Muscle layer of duodenum (tissue), 2 donors: ENCODE data around the gene KRTAP4-8.
"Not testable (repeated sequence)": the region's sequence is repeated elsewhere in the genome, so short reads cannot be mapped to it uniquely, and the experiment has no call there.

Experiments used
- H3K27ac ChIP-seq: one replicate; pipeline ENCODE4 v1.7.0; 2013; ENCODE audit warnings: mild to moderate bottlenecking, low read length
- H3K27me3 ChIP-seq: one replicate; pipeline ENCODE4 v1.7.0; 2013; ENCODE audit warnings: low read depth, mild to moderate bottlenecking, control low read depth, low read length
- H3K36me3 ChIP-seq, 2 donors: one replicate each; pipeline ENCODE4 v1.7.0; 2013; ENCODE audit warnings: low read length in 2 of 2, control low read depth in 1 of 2, mild to moderate bottlenecking in 1 of 2; ENCODE audit not compliant: insufficient read depth in 2 of 2, control insufficient read depth in 1 of 2
- H3K4me1 ChIP-seq, 2 donors: one replicate each; pipeline ENCODE4 v1.7.0; 2013; ENCODE audit warnings: low read length in 2 of 2, mild to moderate bottlenecking in 2 of 2, control low read depth in 1 of 2, moderate library complexity in 1 of 2; ENCODE audit not compliant: insufficient read depth in 2 of 2, control insufficient read depth in 1 of 2
- H3K4me3 ChIP-seq, 2 donors: one replicate each; pipeline ENCODE4 v1.7.0; 2013; ENCODE audit warnings: low read length in 2 of 2, low read depth in 1 of 2, mild to moderate bottlenecking in 1 of 2
- H3K9me3 ChIP-seq, 2 donors: one replicate each; pipeline ENCODE4 v1.7.0; 2013; ENCODE audit warnings: low read length in 2 of 2, control low read depth in 1 of 2, mild to moderate bottlenecking in 1 of 2; ENCODE audit not compliant: control insufficient read depth in 1 of 2
- donor health status: healthy.

The KRTAP4-8 gene

GRCh38 chr17:41082626-41083025 lies 15.3 kb downstream of the KRTAP4-8 start:
- no peaks in the 10 kb centered on the region for H3K9me3 ChIP-seq
- H3K4me1 ChIP-seq = no peaks in the 10 kb centered on the region
- no peak overlapping the region for H3K27ac ChIP-seq
- H3K4me3 ChIP-seq = no peak overlapping the region
- H3K27me3 ChIP-seq = no peaks in the 10 kb centered on the region
- no peaks in the 10 kb centered on the region for H3K36me3 ChIP-seq

GRCh38 chr17:41076788-41077187 lies 21.2 kb downstream of the KRTAP4-8 start:
- Histone ChIP-seq H3K4me3 (no peak overlapping the region), H3K9me3 (no peaks in the 10 kb centered on the region), H3K27me3 (no peaks in the 10 kb centered on the region), H3K27ac (no peak overlapping the region), H3K36me3 (no peaks in the 10 kb centered on the region), H3K4me1 (no peaks in the 10 kb centered on the region)

- Histone ChIP-seq H3K27me3 (no peaks in the 10 kb centered on the region), H3K36me3 (no peaks in the 10 kb centered on the region)
These were observed 24.3 kb downstream of the KRTAP4-8 start for GRCh38 chr17:41073676-41074075.

GRCh38 chr17:41071606-41072360 lies 26.2 kb downstream of the KRTAP4-8 start:
- H3K27me3 ChIP-seq = no peaks in the 10 kb centered on the region
- no peaks in the 10 kb centered on the region for H3K36me3 ChIP-seq
- no peaks in the 10 kb centered on the region for H3K4me1 ChIP-seq
- H3K4me3 ChIP-seq = no peak overlapping the region
- H3K27ac ChIP-seq = no peak overlapping the region
- H3K9me3 ChIP-seq = no peaks in the 10 kb centered on the region

More at GRCh38 chr17:41073676-41074075, 24.3 kb downstream of the KRTAP4-8 start:
- H3K4me1 ChIP-seq = no peaks in the 10 kb centered on the region
- no peak overlapping the region for H3K27ac ChIP-seq
- H3K4me3 ChIP-seq = no peak overlapping the region
- no peaks in the 10 kb centered on the region for H3K9me3 ChIP-seq

GRCh38 chr17:41069031-41069430 lies 28.9 kb downstream of the KRTAP4-8 start:
- Histone ChIP-seq H3K27ac (no peak overlapping the region), H3K4me3 (no peak overlapping the region), H3K4me1 (no peaks in the 10 kb centered on the region), H3K9me3 (no peaks in the 10 kb centered on the region), H3K36me3 (no peaks in the 10 kb centered on the region), H3K27me3 (no peaks in the 10 kb centered on the region)

- no peaks in the 10 kb centered on the region for H3K4me1 ChIP-seq
- H3K9me3 ChIP-seq = no peaks in the 10 kb centered on the region
- H3K4me3 ChIP-seq = no peak overlapping the region
- H3K27me3 ChIP-seq = no peaks in the 10 kb centered on the region
- H3K36me3 ChIP-seq = no peaks in the 10 kb centered on the region
- H3K27ac ChIP-seq = no peak overlapping the region
These were observed 30.7 kb downstream of the KRTAP4-8 start for GRCh38 chr17:41067281-41067680.

GRCh38 chr17:41065829-41066624 lies 31.9 kb downstream of the KRTAP4-8 start, which contains the start of gene KRTAP2-4:
TSS of gene KRTAP2-4 (minus strand) at chr17:41065879. CDS start at chr17:41065845, 34 bp downstream.
- Histone ChIP-seq H3K4me1 (no peaks in the 10 kb centered on the region), H3K27me3 (no peaks in the 10 kb centered on the region), H3K9me3 (no peaks in the 10 kb centered on the region), H3K4me3 (no peak within 1 kb of the TSS), H3K36me3 (peaks cover 0 to 4% of the 10 kb centered on the region in 2 donors), H3K27ac (no peak within 1 kb of the TSS)

GRCh38 chr17:41065016-41065689 lies 32.8 kb downstream of the KRTAP4-8 start:
- not testable (repeated sequence) for H3K27ac ChIP-seq, H3K4me1 ChIP-seq, H3K36me3 ChIP-seq, H3K27me3 ChIP-seq, H3K4me3 ChIP-seq, H3K9me3 ChIP-seq

GRCh38 chr17:41064301-41064700 lies 33.6 kb downstream of the KRTAP4-8 start:
- Histone ChIP-seq H3K9me3 (no peaks in the 10 kb centered on the region), H3K36me3 (peaks cover 0 to 4% of the 10 kb centered on the region in 2 donors), H3K27ac (no peak overlapping the region), H3K27me3 (no peaks in the 10 kb centered on the region), H3K4me3 (no peak overlapping the region), H3K4me1 (no peaks in the 10 kb centered on the region)

- no peaks in the 10 kb centered on the region for H3K27me3 ChIP-seq
- H3K9me3 ChIP-seq = no peaks in the 10 kb centered on the region
- H3K36me3 ChIP-seq = peaks cover 0 to 4% of the 10 kb centered on the region in 2 donors
- H3K4me1 ChIP-seq = no peaks in the 10 kb centered on the region
- H3K27ac ChIP-seq = no peak overlapping the region
- H3K4me3 ChIP-seq = no peak overlapping the region
These were observed 34.5 kb downstream of the KRTAP4-8 start for GRCh38 chr17:41063449-41063848.

GRCh38 chr17:41061964-41062363 lies 36.0 kb downstream of the KRTAP4-8 start:
- H3K4me1 ChIP-seq = no peaks in the 10 kb centered on the region
- no peak overlapping the region for H3K27ac ChIP-seq
- H3K9me3 ChIP-seq = peaks cover 0 to 5% of the 10 kb centered on the region in 2 donors
- H3K27me3 ChIP-seq = no peaks in the 10 kb centered on the region
- H3K36me3 ChIP-seq = peaks cover 0 to 4% of the 10 kb centered on the region in 2 donors
- H3K4me3 ChIP-seq = no peak overlapping the region
